ENCODE results near the gene CREB1. TPM values are rescaled to one million over a fixed set of nuclear protein-coding genes. Genes with fewer than 3 reads are reported as not detected.

The CREB1 gene
- total RNA-seq, 4 donors from 2014 or later = 33.9 to 44.3 (median 37.1) TPM

DNA sequence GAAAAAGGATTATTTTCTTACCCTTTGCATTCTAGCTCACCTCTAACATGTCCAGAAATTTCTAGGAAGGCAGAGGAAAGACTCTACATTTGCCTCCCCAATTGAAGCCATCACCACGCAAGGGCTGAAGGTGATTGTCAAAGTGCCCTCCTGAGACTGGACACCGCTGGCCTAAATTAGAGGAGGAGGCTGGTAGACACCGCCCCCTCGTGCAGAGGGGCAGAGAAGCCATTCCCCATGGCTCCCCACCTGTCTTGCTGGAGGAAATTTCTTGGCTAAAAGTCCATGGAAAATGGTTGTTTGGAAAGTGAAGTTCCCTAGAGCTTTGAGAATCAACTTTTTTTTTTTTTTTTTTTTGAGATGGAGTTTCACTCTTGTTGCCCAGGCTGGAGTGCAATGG, 31.3 kb upstream of the CREB1 start:
- Histone ChIP-seq H3K4me1 (peaks cover 0 to 8% (median 0%) of the 10 kb centered on the region in 3 donors), H3K27ac (no peak overlapping the region), H3K27me3 (no peaks in the 10 kb centered on the region), H3K9me3 (no peaks in the 10 kb centered on the region), H3K36me3 (no peaks in the 10 kb centered on the region), H3K4me3 (no peak overlapping the region)
- DNase-seq = no peak
- intact Hi-C loops (cut with DNase I) = no loop called here
- TF ChIP-seq POLR2A (IDR thresholded peaks at IDR 0.05) = no peak
- TF ChIP-seq, protein P1, sequence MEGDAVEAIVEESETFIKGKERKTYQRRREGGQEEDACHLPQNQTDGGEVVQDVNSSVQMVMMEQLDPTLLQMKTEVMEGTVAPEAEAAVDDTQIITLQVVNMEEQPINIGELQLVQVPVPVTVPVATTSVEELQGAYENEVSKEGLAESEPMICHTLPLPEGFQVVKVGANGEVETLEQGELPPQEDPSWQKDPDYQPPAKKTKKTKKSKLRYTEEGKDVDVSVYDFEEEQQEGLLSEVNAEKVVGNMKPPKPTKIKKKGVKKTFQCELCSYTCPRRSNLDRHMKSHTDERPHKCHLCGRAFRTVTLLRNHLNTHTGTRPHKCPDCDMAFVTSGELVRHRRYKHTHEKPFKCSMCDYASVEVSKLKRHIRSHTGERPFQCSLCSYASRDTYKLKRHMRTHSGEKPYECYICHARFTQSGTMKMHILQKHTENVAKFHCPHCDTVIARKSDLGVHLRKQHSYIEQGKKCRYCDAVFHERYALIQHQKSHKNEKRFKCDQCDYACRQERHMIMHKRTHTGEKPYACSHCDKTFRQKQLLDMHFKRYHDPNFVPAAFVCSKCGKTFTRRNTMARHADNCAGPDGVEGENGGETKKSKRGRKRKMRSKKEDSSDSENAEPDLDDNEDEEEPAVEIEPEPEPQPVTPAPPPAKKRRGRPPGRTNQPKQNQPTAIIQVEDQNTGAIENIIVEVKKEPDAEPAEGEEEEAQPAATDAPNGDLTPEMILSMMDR (IDR thresholded peaks at IDR 0.05) = no peak
- WGBS, 2 donors = 81 to 84% methylated on average over 3 to 4 of the region's 4 CpGs

DNA sequence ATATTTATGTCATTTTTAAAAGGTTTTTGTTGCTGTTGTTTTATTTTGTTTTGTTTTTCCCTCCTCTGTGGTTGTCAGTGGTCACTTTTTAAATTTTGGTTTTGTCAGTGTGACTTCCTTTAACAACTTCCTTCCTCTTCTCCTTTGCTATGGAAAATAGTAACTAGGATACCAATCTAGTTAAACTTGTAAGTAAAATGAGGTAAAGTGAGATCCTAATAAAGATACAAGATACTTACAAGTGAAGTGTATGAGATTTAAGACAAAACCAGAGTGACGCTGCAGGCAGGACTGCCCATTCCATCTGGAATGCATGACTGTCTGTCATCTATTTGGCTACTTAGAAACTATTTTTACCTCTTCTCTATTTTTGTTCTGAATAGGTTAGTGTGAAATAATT, 30.6 kb upstream of the CREB1 start:
- H3K27ac ChIP-seq = no peak overlapping the region
- H3K27me3 ChIP-seq = no peaks in the 10 kb centered on the region
- intact Hi-C loops (cut with DNase I) = no loop called here
- TF ChIP-seq POLR2A (IDR thresholded peaks at IDR 0.05) = no peak
- TF ChIP-seq, protein P1 (IDR thresholded peaks at IDR 0.05) = no peak
- peaks cover 0 to 8% (median under 1%) of the 10 kb centered on the region in 3 donors for H3K4me1 ChIP-seq
- no peaks in the 10 kb centered on the region for H3K36me3 ChIP-seq
- H3K9me3 ChIP-seq = no peaks in the 10 kb centered on the region
- DNase-seq = no peak
- no peak overlapping the region for H3K4me3 ChIP-seq
- 77 to 79% methylated on average over 1 of the region's 1 CpG for WGBS, 2 donors

DNA sequence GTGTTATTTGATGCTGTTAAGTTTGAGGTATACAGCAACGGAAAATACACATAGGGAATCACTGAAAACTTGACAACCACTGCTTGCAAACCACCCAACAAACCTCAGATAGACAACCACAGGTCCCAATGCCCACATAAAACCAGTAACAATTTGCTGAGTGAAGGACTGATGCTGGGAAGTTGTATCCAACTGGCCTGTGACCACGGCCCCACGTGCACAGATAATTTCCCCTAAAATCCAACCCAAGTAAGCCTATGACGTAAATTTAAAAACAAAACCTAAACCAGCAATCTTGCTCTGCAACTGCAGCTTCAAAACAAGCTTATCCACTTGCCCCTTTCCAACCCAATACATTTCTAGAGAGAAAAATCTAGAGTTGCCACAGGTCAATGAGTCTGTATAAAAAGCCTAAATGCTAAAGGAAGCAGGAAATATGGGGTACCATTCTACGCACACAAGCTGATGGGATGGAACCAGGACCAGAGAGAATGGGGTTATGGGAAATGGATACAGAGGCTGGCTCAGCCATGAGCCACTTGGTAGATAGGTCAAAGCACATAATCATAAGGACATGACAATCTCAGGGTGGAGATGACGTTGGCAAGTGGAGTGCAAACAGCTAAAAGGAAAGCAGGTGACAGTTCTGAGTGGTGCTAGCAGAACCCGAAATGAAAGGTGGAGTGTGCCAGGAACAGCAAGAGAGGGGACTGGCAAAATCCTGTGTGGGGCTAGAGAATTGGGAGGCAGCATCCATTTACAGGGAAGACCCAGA, 27.8 kb upstream of the CREB1 start:
- Histone ChIP-seq H3K27ac (peak overlapping the region in 1 of 4 donors; percentile 17), H3K27me3 (no peaks in the 10 kb centered on the region), H3K4me3 (no peak overlapping the region), H3K4me1 (peaks cover 0 to 32% (median 17%) of the 10 kb centered on the region in 3 donors), H3K36me3 (no peaks in the 10 kb centered on the region), H3K9me3 (no peaks in the 10 kb centered on the region)
- TF ChIP-seq, protein P1 (IDR thresholded peaks at IDR 0.05) = no peak
- no peak for TF ChIP-seq POLR2A (IDR thresholded peaks at IDR 0.05)
- intact Hi-C loops (cut with DNase I) = no loop called here
- 85 to 91% methylated on average over 7 of the region's 7 CpGs for WGBS, 2 donors
- DNase-seq = no peak

DNA sequence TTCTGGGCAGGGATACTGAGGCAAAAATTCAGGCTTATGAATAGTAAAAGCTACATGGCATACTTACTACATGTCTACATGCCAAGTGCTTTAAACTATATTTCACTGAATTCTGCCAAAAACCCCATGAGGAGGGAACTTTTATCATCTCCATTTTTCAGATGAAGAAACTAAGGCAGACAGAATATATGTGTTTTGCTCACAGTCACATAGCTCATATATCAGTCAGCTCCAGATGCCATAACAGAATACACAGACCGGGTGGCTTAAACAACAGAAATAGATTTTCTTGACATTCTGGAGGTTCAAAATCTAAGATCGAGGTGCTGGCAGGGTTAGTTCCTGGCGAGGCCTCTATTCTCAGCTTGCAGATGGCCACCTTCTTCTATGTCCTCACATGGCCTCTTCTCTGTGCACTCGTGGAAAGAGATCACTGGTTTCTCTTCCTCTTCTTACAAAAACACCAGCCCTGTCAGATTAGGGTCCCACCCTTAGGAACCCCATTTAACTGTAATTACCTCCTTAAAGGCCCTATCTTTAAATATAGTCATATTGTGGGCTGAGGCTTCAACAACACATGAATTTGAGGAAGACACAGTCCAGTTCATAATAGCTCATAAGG, 27.1 kb upstream of the CREB1 start:
- Histone ChIP-seq H3K4me1 (peaks cover 0 to 32% (median 17%) of the 10 kb centered on the region in 3 donors), H3K4me3 (no peak overlapping the region), H3K36me3 (no peaks in the 10 kb centered on the region), H3K27me3 (no peaks in the 10 kb centered on the region), H3K9me3 (no peaks in the 10 kb centered on the region), H3K27ac (peak overlapping the region in 1 of 4 donors; percentile 17)
- TF ChIP-seq, protein P1 (IDR thresholded peaks at IDR 0.05) = no peak
- intact Hi-C loops (cut with DNase I) = no loop called here
- 74 to 81% methylated on average over 4 of the region's 4 CpGs for WGBS, 2 donors
- DNase-seq = no peak

DNA sequence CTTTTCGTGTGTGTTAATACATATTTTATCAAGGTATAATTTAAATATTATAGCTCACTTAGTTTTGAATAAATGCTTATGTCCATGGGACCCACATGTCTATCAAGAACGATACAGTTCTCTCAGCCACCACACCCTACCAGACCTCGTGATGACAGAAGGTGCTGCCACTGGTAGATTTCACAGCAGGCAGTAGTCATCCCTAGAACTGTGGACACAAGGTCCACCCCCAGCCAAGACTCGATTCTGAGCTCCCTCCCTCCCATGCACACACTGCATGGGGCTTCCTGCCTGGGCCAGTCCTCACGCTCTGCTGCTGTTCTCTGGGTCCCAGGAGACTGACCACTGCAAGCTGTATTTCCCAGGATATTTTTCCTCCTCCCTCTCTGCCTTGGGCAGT, 26.5 kb upstream of the CREB1 start:
- intact Hi-C loops (cut with DNase I) = no loop called here
- H3K27ac ChIP-seq = no peak overlapping the region
- peaks cover 0 to 32% (median 17%) of the 10 kb centered on the region in 3 donors for H3K4me1 ChIP-seq
- H3K4me3 ChIP-seq = no peak overlapping the region
- no peak for DNase-seq
- no peaks in the 10 kb centered on the region for H3K36me3 ChIP-seq
- H3K9me3 ChIP-seq = no peaks in the 10 kb centered on the region
- 64 to 71% methylated on average over 5 of the region's 5 CpGs for WGBS, 2 donors
- H3K27me3 ChIP-seq = no peaks in the 10 kb centered on the region
- TF ChIP-seq, protein P1 (IDR thresholded peaks at IDR 0.05) = no peak
- TF ChIP-seq POLR2A (IDR thresholded peaks at IDR 0.05) = no peak
